LHCN-M2 (cell line): ENCODE measurements around the gene C2CD4C. TPM values are rescaled to one million over a fixed set of nuclear protein-coding genes. Genes with fewer than 3 reads are reported as not detected.
"Not testable (repeated sequence)": the region's sequence is repeated elsewhere in the genome, so short reads cannot be mapped to it uniquely, and the experiment has no call there.

ENCODE experiments used
- DNase-seq: peaks from one replicate; pipeline ENCODE4 v3.0.0-alpha.2; 2012; ENCODE audit warnings: low read depth
- total RNA-seq: library from RNA; depleted of rRNA; stranded (reverse); fragments of >200 nt; gene quantifications from 2 replicates; pipeline ENCODE4 v1.2.3, GENCODE V29; 2014; rRNA removed

Gene C2CD4C
- total RNA-seq, 1 experiment from 2014 or later = 0.29 TPM

- no peak for DNase-seq
Observed at GRCh38 chr19:366951-367350, 42.0 kb downstream of the C2CD4C start.

DNA sequence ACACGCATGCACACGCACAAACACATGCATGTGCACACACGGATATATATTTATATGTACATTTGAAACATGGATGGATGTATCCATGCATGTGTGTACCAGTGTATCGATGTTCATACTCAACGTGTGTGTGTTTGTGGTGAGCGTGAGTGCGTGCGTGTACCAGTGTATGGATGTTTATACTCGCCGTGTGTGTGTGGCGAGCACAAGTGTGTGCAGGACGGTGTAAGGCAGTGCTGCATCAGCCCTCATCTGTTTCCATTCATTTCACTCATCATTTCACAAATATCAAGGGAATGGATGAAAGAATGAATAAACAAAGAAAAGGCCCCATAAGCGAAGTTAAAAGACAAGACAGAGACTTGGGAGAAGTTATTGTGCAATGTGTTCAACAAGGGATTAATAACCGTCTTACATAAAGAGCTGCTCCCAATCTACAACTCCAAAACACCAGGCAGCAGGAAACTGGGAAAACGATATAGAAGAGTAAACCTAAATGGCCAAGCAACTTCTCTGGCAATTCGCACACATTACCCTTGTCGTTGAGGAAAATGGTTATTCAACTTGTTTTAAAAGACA, 42.7 kb downstream of the C2CD4C start:
- DNase-seq = no peak

- DNase-seq = no peak
Observed at GRCh38 chr19:364496-365287, 44.3 kb downstream of the C2CD4C start.

DNA sequence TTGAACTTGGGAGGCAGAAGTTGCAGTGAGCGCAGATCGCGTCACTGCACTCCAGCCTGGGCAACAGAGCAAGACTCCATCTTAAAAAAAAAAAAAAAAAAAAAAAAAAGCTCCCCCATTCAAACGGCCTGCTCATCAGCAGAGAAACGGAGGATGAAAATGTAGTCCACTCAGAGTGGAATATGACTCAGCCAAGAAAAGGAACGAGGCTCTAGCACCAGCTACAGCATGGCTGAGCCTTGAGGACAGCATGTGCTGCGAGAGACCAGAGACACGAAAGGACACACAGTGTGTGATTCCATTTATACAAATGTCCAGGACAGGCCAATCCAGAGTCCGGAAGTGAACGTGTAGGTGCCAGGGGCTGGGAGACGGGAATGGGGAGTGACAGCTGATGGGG, 46.3 kb downstream of the C2CD4C start:
- DNase-seq = no peak

- no peak for DNase-seq
Observed at GRCh38 chr19:362154-362553, 46.8 kb downstream of the C2CD4C start.

DNA sequence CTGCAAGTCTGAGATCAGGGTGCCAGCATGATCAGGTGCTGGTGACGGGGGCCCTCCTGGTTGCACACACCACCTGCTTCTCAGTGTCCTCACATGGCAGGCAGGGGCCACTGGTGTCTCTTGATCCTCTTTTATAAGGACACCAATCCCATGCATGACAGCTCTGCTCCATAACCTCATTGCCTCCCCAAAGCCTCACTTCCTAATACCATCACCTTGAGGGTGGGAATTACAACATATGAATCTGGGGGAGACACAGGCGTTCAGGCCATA, 49.4 kb downstream of the C2CD4C start:
- no peak for DNase-seq

DNA sequence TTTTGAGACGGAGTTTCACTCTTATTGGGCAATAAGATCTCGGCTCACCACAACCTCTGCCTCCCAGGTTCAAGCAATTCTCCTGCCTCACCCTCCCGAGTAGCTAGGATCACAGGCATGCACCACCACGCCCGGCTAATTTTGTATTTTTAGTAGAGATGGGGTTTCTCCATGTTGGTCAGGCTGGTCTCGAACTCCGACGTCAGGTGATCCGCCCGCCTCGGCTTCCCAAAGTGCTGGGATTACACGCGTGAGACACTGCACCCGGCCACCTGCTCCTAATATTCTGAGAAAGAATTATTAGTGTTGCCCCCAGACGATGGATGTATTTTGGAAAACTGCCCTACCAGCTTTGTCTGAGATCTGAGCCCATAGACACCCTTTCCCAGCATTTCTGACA, 53.4 kb downstream of the C2CD4C start:
- DNase-seq = not testable (repeated sequence)

Other genes with a start within 250 kb of the C2CD4C start
- not detected in 2 replicates for gene PLPP2, start 117.7 kb downstream of the C2CD4C start, total RNA-seq
- gene MIER2, start 64.4 kb downstream of the C2CD4C start, total RNA-seq = 16.5 and 20.1 TPM in 2 replicates
- gene SHC2, start 51.9 kb upstream of the C2CD4C start, total RNA-seq = 0.32 and 0.57 TPM in 2 replicates
- gene MADCAM1, start 87.3 kb upstream of the C2CD4C start, total RNA-seq = 0.19 and 0.23 TPM in 2 replicates
- gene TPGS1, start 98.3 kb upstream of the C2CD4C start, total RNA-seq = 84.8 and 85.9 TPM in 2 replicates
- gene CDC34, start 122.6 kb upstream of the C2CD4C start, total RNA-seq = 64.6 and 69.6 TPM in 2 replicates
- 1.7 TPM in 1 of 2 replicates, not detected in the other for gene GZMM, start 134.9 kb upstream of the C2CD4C start, total RNA-seq
- gene BSG, start 163.4 kb upstream of the C2CD4C start, total RNA-seq = 746 and 758 TPM in 2 replicates
- gene HCN2, start 180.7 kb upstream of the C2CD4C start, total RNA-seq = 1.4 and 1.9 TPM in 2 replicates
- gene POLRMT, start 224.4 kb upstream of the C2CD4C start, total RNA-seq = 42.4 and 44.4 TPM in 2 replicates
- not detected in 2 replicates for gene FGF22, start 230.7 kb upstream of the C2CD4C start, total RNA-seq